Glomerular visceral epithelial cell (primary cell): ENCODE data around the gene CCNY.

ENCODE experiments used
- DNase-seq: peaks from one replicate; pipeline ENCODE4 v3.0.0-alpha.2; 2016; ENCODE audit errors: extremely low spot score

CCNY gene

DNA sequence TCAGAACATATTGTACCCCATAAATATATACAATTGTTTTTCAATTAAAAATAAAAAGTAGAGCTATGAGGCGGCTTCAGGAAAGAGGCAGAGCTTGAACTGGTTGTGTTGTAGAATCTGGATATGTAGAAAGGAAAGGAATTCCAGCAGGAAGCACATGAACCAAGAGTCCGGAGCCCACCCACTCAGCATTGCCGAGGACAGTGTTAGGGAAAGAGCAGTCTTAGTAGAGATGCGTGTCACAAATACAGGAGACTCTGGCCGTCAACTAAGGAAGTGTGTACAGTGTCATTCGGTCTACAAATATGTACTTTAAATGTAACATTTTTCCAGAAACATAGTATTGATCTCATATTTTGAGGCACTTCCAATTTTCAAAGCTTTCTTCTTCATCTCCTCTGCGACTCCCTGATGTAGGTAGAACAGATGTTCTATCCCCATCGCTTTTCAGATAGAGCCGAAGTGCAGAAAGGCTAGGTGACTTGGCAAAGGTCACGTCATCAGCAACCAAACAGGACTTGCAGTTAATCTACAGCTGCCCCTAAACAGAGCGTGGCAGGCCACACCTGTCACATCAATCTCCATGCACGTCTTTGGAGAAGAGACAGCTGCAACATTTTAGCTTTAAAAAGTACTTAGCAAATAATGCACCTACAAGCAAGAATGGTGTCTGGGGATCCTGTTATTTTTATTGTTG is 243.6 kb downstream of the CCNY start:
- DNase-seq: no peak

DNA sequence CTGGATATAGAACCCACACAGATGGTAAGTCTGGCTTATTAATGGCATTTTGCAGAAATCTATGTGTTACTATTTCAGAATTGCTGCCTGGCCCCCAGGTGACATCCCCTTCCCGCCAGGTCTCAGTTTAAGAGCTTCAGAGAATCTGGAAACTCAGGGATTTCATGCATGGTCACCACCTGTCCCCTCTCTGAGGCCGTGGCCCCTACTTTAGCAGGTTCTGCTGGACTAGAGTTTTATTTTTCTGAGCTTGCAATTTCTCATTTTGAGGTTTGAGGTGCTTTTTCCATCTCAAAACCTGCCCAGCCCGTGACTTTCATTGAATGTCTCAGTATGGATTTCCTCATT is 244.1 kb downstream of the CCNY start:
- DNase-seq: no peak

DNA sequence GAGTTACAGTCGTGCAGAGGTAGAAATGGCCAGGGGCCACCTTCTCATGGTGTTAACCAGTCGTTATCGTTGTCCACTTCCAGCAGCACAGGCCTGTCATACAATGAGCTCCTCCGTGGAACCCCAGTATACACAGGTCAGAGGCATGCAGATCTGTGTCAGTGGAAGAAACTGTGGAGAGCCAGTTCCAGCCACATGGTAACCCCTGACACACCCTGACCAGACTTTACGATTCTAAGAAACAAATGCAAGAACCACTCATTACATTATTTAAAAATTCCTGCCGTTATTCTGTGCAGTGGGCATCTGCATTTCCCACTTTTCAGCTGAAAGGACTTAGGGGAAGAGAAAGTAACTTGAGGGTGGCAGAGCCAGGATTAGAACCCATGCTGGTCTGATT is 245.3 kb downstream of the CCNY start:
- no peak for DNase-seq

DNA sequence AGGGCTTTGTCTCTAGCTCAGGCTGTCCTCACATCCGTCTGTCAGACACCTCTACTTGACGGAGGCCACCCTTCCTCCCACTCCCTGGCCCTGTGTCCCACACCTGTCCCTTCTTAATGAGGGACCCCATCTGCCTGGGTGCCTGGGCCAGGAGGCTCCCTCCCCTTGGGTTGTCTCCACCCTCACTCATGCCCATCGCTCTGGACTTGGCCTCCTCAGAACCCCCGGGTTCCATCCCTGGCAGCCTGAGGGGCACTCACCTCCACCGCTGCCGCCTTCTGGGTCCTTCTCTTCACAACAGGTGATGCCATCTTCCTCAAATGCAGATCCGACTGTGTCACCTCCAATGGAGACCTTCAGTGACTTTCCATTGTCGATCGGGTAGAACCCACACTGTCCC is 248.6 kb downstream of the CCNY start:
- DNase-seq: no peak

DNA sequence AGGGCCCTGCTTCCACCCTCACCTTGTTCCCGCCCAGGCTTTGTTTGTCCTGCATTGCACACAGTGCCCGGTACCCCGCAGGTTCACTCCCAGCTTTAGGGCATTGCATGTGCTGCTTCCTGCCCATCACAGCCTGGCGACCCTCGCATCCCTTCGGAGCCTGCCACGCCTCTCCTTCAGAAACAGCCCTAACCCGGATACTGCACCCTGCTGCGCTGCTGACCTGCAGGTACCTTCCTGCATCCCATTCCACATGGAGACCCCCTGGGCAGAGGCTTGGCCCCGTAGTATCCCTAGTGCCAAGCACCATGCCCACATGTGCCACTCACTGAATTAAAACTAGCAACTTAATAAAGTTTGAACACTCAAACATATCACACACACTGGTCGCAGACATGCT is 249.0 kb downstream of the CCNY start:
- no peak for DNase-seq

DNA sequence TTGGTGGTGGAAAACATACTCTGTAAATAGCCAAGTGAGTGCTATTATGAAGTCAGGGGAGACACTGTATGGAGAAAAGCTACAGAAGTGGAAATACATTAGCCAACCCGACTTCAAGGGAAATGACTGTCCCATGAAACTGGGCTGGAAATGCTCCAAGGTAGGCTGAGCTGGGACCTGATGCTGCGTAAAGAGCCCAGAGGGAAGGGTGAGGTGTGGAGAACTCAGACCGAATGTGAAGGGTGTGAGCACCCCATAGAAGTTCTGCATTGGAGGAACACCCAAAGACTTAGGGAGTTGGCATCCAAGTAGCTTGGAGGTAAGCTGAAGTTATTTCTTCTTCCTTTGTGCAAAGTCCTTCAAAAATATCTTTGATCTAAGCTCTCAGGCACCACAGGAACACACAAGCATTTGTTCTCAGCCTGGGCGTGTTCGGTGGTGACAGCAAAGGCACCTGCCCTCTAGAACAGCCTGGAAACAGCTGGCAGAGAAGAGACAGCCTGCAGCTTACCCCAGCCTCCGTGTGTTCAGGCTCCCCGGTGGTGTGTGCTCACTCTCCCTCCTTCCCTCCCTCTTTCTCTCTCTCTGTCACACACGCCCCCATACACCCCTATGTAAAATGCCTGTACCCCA is 249.7 kb downstream of the CCNY start:
- DNase-seq: no peak

DNA sequence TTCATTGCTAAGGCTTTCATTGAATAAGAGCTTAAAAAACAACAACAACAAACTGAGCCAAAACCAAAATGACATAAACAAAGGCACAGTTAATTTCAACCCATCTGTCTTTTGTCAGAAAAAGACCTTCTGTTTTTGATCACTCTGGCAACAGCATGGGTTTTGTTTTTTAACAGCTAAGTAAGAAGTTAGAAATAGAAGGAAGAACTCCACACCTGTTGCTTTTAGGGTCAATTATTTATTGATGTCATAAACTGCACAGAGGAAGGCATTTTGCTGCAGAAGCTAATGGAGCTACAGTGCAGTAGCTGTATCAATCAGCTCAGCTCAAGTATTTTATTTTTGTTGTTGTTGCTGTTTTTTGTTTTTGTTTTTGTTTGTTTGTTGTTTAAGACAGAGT is 252.5 kb downstream of the CCNY start:
- DNase-seq: no peak

DNA sequence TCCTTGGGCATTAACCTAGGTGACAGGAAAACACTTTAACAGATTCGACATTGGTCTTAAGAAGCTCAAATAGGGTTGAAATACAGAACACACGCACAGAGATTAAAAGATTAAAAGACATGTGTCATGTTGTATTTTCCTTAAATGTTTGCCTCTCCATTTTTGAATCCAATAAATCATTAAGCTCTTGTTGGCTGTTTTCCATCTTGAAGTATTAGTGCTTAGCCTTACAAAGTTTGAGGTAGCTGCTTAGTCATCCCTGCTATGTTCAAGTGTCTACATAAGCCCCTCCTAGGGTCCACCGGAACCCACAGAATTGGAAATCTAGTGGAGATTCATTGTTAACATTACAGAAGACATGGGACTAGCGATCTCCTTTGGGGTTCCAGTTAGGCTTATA is 256.1 kb downstream of the CCNY start:
- DNase-seq: no peak

DNA sequence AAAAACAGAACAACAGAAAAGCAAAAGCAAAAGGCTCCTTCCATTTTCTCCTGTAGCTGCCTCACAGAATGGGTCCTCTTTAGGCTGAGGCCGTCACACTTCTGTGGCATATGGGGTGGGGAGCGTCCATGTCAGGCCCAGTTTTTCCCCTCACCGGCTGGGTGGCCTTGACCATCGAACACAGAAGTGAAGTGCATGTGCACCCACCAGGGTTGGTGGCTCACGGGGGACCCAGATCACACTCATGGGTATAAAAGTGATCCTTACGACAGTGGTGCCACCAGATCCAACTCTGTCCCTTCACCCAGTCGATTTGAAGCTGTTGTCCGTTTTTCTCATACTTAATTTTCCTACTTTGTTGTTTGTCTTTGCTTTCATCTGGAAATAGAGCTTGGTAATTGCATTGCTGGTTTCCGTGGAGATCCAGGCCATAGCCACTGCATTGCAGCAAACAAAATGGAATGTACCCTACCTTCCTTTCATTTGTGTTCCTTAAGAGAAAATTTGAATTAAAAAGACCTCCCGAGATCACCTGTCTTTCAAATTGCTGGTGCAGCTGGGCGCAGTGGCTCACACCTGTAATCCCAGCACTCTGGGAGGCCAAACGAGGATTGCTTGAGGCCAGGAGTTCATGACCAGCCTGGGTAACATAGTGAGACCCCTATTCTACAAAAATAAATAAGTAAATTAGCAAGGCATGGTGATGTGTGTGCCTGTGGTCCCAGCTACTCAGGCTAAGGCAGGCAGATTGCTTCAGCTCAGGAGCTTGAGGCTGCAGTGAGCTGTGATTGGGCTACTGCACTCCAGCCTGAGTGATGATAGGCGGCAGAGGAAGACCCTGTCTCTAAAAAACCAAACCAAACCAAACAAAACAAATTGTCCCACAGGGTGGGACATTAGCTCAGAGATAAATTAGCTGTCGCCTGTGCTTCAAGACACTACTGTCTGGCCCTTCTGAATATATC is 258.1 kb downstream of the CCNY start:
- DNase-seq: no peak

DNA sequence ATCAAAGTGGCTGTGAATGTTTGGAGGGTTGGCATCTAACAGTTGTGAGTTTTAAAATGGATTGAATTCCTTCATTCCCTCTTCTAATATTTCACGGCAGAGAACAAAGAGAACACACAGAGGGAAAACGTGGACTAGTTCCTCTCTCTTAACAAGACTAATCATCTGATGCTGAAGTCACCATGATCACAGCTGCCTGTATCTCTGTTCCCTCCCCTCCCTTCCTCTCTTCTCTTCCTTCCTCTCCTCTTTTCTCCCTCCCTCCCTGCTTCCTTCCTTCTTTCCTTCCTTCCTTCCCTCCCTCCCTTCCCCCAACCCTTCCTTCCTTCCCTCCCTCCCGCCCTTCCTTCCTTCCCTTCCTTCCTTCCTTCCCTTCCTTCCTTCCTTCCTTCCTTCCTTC is 258.8 kb downstream of the CCNY start:
- DNase-seq: no peak

DNA sequence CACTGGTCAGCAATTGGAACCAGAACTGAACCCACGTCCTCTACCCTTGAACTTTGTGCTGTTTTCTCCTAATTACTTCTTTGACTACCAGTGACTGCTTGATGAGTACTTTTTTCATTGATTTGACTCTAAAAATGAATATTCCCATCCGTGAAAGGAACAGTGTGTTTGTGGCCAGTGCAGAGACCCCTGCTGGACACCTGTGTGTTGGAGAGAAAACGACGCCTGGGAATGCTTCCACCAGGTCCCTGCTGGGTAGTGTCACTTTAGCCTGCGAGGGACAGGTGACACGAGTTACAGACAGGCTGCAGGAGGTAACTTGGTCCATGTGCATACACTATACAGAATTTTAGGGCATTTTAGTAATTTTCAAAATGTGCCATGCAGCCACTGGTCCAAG is 262.1 kb downstream of the CCNY start:
- DNase-seq: no peak

DNA sequence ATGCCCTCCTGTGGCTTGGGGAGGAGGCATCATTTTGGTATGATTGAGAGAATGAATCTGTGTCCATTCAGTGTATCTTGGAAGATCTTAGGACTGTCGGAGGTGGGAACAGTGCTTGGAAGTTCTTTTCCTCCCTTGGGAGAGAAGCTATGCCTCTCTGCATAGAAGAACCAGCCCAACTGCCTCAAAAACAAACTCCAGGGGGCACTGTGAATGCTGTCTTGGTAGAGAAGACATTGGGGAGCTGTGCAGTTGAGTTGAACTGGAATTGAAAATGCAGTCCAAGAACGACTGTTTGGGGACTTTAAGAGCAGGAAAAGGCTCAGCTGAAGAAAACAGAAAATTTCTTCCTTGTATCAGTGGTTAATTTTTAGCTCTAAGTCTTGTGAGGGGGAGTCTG is 263.9 kb downstream of the CCNY start:
- no peak for DNase-seq

DNA sequence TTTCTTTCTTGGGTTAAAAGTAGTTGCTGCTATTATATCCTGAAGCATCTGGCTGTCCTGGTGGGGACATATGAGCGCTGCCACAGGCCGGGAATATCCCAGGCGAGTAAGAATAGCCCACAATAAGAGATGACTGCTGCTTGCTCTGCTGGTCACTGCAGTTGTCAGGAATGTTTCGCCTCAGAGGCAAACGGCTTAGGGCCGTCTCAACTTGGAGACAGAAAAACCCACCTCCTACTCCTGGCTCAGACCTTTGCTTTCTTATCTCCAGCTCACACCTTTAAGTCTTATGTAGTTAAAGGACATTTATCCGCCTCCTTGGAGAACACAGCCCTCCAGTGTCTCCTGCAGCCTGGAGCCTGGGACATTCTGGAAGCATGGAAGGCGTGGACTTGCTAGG is 268.9 kb downstream of the CCNY start, which contains the start of gene GJD4:
Gene GJD4, plus strand, starts transcription at position 151 of the 400 bp plus-strand sequence. Its CDS starts 227 bp downstream, at position 378.
- no peak for DNase-seq

DNA sequence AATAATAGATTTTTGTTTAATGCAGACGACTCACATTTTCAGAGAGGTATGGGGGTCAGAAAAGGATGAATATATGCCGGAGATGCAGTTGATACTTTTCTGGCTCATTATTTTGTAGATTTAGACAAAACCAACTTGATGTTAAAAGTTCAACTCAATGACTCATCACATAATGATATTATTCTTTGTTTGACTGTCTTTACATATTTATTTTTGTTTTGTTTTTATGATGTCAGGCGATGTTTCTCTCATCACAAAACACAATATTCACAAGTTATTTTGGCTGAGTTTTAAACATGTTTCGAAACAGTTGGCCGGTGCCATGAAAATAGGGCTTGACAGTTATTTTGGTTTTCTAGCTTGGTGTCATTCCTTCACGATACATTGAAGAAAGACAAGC is 270.1 kb downstream of the CCNY start:
- DNase-seq: no peak

DNA sequence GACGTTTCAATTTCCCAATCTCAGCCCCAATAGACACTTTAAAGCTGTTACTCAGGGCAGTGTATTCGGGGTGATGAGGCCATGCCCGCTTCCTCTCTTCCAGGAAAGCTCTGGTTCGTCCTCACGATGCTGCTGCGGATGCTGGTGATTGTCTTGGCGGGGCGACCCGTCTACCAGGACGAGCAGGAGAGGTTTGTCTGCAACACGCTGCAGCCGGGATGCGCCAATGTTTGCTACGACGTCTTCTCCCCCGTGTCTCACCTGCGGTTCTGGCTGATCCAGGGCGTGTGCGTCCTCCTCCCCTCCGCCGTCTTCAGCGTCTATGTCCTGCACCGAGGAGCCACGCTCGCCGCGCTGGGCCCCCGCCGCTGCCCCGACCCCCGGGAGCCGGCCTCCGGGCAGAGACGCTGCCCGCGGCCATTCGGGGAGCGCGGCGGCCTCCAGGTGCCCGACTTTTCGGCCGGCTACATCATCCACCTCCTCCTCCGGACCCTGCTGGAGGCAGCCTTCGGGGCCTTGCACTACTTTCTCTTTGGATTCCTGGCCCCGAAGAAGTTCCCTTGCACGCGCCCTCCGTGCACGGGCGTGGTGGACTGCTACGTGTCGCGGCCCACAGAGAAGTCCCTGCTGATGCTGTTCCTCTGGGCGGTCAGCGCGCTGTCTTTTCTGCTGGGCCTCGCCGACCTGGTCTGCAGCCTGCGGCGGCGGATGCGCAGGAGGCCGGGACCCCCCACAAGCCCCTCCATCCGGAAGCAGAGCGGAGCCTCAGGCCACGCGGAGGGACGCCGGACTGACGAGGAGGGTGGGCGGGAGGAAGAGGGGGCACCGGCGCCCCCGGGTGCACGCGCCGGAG is 271.4 kb downstream of the CCNY start:
- peak; percentile 3 for DNase-seq

DNA sequence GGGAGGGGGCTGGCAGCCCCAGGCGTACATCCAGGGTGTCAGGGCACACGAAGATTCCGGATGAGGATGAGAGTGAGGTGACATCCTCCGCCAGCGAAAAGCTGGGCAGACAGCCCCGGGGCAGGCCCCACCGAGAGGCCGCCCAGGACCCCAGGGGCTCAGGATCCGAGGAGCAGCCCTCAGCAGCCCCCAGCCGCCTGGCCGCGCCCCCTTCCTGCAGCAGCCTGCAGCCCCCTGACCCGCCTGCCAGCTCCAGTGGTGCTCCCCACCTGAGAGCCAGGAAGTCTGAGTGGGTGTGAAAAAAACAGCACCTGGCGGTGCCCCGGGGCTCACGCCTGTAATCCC is 272.0 kb downstream of the CCNY start:
- DNase-seq: no peak

DNA sequence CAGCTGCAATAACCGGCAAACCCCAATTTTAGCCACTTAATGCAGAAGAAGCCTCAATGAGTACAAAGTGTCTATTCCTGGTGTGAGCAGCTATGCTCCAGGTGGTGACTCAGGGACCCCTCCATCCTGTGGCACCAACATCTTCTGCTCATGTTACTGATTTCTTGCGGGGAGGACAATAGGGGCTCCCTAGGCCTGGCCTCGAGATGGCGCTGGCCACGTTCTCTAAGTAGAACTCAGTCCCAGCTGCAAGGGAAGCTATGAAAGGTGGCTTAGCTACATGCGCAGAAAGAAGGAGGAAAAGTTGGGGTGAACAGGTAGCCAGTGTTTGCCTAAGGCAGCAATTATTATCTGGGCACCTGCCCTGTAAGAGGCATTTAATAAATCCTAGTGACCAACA is 275.4 kb downstream of the CCNY start:
- DNase-seq: no peak

DNA sequence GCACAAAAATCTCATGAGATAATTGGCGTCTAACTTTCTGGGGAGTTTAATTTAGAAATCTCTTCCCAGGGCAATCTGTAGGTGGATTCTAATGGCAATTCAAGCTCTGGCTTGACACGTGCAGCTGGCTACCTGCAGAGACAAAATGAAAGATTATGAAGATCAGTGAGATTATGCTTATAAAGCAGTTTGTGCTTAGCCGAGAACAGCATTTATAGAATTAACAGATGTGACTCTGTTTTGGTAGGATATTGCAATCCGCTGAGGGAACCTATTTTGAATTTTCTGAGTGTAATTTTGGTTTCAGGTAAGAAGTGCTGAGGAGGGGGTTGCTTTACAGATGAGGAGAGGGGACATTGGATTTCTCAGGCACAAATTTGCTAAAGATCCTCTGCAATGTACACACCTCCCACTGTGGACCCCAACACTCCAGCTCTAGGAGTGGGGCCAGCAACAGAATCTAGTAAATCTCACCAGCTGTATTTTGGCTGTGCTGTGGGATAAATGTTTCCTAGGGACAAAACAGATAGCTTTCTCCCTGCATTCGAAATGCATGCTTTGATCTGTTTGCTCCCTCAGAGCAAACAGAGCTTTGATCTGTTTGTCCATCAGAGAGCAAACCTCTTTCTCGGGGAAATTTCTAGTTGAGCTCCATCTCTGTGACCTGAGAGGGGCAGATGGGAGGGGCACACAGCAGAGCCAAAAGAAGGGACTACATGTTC is 276.2 kb downstream of the CCNY start:
- DNase-seq: no peak

DNA sequence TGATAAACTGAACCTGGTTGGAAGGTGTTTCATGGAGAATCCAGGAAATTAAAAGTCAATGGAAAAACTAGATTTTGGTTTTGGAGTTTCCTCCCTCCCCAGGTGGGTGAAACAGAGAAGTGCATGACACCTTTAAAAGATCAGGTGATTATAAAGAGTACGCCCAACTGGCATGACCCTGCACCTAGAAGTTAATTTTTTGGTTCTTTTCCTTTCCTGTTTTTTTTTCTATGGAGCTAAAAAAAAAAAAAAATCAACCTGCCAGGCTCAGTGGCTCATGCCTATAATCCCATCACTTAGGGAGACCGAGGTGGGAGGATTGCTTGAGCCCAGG is 276.8 kb downstream of the CCNY start:
- no peak for DNase-seq

DNA sequence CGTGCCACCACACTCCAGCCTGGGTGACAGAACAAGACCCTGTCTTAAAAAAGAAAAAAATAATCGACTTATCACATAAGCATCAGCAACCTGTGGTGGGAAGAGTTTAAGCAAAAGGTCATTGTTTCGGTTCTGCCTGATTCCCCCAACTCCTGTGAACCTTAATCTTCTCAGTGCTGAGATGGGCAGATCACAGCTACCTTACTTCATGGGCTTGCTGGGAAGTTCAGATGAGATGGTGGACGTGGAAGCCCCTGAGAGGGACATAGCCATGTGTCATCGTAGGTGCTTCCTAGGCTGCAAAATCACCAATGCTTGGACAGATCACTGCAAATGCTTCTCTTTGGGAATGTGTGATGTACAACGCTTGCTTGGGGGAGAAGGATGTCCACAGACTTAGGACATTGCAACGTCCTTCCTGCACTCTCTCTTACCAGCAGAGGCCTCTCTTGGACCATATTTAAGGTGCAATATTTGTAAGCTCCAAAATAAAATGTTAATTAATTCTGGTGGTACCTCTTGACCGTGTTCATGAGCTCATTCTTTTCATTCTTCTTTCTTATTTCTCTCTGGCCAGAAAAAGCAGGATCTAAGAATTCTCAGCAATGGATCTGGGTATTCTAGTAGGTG is 277.4 kb downstream of the CCNY start:
- no peak for DNase-seq

DNA sequence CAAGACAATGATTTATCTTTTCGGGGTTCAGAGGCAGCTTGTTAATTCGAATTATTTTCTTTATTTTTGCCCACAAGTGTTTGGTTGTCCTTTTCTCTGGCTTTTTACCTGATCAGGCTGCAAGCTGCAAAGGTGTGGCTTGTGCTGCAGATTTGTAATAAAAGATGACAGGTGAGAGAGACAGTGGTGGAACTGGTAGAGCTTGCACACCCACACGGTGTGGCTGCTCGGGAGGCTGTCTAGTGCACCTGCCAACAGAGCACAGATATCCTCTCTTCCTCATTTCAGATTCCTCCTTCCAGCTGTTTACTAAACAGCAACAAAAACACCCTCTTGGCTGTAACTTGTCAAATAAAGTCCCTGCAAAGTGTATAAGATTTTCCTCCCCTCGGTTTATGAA is 278.0 kb downstream of the CCNY start:
- no peak for DNase-seq
